HG03025 (cell line): ENCODE data around the gene SPTLC2.
"Not testable (repeated sequence)": the region's sequence is repeated elsewhere in the genome, so short reads cannot be mapped to it uniquely, and the experiment has no call there.

Source experiments
- ATAC-seq: cut with Tn5 transposase; IDR thresholded peaks from one replicate; pipeline ENCODE4 v1.9.1; 2021; ENCODE audit warnings: mild to moderate bottlenecking, moderate library complexity; ENCODE audit not compliant: unreplicated experiment, low FRiP score

Gene SPTLC2

DNA sequence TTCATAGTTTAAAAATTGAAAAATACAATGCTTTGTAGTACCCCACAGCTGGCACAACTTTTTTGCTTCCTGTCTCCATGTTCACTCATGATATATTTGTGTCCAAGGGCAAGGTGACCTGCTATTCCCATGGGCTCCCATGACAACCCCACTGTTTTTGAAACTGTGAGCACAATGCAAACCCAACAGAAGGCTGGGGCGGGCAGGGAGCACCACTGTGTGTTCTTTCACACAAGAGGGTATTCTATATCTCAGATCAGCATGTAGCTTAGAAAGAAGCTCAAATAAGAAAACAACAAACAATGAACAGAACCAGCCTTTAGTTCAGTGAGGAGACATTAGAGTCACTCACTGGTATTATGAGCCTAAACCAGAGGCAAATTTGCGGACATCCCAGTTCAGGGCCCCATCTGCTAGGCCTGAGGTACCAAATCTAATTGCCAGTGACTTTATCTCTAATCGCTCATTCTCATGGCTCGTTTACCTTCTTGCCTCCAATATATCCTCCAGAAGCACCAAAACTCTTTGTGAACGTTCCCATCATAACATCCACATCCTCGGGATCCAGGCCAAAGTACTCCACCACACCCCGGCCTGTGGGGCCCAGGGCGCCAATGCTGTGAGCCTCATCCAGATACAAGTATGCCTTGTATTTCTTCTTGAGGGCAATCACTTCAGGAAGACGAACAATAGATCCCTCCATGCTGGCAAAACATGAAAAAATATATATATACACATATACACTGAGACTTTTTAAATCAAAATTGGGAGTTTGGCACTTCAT, 61.4 kb downstream of the SPTLC2 start:
- ATAC-seq = no peak

DNA sequence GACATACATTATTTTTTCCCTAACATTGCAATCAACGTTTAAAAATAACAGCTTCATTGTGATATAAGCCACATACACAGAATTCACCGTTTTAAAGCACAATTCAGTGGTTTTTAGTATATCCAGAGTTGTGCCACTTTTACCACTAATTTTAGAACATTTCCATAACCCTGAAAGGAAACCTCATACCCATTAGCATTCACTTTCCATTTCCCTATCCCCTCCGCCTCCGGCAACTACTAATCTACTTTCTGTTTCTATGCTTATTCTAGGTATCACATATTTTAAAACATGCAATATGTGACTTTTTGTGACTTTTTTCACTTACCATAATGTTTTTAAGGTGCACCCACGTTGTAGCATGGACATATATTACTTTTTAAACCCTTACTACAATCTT, 62.2 kb downstream of the SPTLC2 start:
- ATAC-seq = no peak

DNA sequence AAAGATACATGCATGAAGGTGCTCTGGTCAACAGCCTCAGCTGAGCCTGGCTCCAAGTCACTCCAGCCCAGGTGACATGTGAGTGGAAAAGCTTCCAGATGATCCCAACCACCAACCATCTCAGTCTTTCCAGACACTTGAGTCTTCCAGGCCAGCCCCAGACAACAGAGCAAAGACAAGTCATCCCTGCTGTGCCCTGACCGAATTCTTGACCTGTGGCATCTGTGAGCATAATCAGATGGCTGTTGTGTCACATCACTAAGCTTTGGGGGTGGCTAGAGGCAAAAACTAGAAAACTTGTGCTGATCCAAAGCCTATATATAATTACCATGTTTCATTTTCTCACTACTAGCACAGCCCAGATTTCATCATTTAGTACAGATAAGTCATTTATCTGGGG, 67.0 kb downstream of the SPTLC2 start:
- ATAC-seq = no peak

DNA sequence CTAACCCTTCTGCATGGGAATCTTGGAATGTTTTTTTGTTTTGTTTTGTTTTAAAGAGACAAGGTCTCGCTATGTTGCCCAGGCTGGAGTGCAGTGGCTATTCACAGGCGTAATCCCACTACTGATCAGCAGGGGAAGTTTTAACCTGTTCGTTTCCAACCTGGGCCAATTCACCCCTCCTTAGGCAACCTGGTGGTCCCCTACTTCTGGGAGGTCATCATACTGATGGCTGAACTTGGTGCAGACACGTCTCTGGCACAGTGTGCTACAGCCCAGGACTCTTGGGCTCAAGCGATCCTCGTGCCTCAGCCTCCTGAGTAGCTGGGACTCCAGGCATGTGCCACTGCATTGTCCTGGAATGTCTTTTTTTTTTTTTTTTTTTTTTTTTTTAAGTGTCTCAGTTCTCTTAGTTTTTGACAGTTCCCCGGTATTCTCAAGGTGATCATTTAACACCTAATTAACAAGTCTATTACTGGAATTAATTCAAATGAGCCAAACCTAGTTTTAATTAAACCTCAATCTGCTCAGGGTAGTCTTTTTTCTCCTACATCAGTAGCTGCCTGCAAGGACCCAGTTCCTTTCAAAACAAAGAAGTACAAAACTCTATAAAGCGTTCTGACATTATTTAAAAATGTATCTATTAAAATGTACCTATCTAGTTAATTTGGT, 68.8 kb downstream of the SPTLC2 start:
- no peak for ATAC-seq

DNA sequence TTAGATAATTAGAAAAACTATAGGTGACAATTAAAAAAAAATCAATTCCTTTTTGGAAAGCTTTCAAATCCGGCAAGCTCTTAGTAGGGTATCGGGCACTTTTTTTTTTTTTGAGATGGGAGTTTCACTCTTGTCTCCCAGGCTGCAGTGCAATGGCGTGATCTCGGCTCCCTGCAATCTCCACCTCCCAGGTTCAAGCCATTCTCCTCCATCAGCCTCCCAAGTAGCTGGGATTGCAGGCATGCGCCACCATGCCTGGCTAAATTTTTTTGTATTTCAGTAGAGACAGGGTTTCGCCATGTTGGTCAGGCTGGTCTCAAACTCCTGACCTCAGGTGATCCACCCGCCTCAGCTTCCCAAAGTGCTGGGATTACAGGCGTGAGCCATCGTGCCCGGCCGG, 71.3 kb downstream of the SPTLC2 start:
- not testable (repeated sequence) for ATAC-seq

DNA sequence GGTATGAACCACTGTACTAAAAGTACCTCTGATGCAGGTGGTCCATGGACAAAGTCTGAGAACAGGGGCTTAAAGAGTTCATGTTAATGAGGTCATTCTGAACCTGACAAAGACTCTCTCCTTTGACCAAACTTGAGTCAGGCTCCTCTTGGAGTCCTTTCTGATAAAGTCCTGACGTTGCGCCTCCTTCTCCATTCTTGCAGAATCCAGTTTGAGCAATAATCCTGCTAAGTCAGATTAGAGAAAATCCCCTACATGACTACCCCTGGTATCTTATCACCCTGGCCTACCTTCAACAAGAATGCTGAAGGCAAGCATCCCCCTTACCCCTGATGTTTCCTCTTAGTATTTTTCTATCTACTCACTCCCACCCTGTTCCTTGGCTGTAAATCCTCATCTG, 71.9 kb downstream of the SPTLC2 start:
- no peak for ATAC-seq

DNA sequence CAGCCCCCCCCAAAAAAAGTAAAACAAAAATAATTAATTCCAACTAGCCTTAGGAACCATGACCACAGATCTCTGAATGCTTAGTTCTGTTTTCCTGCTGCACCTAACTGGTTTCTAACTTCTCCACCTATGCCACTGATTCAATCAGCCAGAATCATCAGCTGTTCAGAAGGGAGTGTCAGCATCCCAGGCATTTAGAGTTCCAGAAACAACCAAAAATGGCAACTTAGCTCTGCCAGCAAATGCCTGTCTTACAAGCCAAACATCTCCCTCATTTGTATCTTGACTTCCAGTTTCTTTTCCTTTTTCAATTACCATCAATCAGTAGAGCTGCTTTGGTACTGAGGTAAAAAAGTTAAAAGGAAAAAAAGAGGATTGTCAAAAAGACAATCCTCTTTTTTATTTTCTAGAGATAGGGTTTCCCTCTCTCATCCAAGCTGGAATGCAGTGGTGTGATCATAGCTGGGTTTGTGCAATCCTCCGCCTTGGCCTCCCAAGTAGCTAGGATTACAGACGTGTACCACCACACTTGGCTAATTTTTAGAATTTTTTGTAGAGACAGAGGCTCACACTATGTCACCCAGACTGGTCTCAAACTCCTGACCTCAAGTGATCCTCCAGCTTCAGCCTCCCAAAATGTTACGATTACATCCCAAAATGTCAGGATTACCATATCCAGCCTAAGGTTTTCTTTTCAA, 72.7 kb downstream of the SPTLC2 start:
- ATAC-seq = no peak

DNA sequence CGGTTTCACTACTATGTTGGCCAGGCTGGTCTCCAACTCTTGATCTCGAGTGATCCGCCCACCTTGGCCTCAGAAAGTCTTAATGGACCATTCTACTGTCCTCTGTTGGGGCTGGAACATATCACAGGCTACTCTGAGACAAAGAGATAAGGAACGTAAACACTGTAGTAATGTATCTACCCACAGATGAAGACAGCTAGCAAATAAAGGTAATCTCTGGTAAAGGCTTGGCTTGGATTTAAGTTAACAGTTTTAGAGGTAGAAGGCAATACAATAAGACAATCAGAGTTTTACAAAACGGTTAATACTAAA, 73.2 kb downstream of the SPTLC2 start:
- ATAC-seq = no peak

DNA sequence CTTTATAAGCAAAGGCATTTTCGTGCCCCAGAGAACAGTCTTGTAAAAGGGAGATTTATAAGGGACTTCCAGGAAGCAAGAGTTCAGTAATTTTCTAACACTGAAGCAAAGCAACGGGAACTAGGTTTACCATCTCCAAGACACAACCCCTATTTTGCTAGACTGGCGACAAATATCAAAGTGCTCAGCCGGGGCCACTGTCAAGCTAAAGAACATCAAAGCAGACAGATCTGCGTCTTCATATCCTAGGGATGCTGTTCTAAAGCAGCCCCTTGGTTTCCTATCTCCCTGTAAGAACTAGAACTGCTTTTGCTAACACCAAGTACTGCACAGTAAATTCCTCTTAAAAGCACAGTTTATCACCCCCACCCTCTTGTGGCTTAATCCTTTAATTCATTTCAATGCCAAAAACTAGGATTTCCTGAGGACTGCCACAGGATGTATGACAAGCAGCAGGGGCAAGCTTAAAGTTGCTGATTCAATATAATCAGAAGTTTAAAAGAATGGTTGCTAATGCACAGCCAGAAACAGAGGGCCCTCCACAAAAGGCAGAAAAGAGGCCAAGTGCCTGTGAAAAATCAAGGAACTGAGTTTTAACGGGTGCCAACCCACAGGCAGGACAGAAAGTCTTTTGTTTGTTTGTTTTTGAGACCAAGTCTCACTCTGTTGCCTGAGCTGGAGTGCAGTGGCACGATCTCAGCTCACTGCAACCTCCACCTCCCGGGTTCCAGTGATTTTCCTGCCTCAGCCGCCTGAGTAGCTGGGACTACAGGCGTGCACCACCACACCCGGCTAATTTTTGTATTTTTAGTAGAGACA, 73.8 kb downstream of the SPTLC2 start:
- no peak for ATAC-seq

DNA sequence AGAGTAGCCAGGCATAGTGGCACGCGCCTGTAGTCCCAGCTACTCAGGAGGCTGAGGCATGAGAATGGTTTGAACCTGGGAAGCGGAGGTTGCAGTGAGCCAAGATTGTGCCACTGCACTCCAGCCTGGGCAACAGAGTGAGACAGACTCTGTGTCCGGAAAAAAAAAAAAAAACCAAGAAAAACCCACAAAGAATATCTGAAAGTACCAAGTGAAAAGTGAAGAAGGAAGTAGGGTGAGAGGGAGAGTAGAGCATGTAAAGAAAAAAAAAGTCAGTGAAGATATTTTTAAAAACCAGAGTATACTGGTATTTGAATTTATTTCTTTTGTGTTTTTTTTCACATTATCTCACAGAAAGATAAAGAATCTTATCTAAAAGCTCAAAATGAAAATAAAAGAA, 74.5 kb downstream of the SPTLC2 start:
- no peak for ATAC-seq

DNA sequence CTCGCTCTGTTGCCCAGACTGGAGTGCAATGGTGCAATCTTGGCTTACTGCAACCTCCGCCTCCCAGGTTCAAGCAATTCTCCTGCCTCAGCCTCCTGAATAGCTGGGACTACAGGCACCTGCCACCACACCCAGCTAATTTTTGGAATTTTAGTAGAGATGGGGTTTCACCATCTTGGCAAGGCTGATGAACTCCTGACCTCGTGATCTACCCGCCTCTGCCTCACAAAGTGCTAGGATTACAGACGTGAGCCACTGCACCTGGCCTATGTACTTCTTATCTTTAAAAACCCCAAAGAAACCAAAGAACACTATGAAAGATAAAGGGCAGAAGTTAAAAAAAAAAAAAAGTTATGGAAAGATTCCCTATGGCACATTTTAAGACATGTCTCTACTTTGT, 79.5 kb downstream of the SPTLC2 start:
- not testable (repeated sequence) for ATAC-seq

DNA sequence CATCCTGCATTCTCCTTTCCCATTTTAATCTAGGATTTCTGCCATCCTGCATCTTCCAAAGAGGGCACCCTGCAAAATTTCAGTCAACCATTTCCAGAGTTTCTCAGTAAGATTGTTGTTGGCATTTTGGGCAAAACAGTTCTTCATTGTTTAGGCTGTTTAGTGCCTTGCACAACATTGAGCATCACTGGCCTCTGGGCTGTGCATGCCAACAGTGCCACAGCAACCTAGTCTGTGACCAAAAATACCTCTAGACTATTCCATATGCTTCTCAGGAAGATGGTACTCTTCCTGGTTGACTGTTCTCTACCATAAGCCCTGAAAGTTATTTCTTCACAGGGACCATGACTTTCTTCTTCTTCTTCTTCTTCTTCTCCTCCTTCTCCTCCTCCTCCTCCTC, 85.4 kb downstream of the SPTLC2 start:
- no peak for ATAC-seq

DNA sequence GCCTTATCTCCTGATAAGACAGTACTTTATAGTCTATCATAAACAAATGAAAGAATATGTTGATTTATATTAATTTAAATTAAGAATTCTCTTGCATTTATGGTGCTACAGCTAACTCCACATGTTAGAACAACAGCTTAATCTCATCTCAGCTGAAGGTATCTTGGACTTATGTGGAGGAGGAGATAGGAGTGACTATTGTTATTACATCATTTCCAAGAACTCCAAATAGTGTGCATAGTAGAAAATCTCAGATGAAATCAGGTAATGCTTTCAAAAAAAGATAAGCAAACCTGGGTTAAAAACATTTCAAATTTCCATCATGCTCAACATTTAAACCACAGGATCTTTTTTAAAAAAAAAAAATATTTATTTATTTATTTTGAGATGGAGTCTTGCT, 86.5 kb downstream of the SPTLC2 start:
- ATAC-seq = no peak

DNA sequence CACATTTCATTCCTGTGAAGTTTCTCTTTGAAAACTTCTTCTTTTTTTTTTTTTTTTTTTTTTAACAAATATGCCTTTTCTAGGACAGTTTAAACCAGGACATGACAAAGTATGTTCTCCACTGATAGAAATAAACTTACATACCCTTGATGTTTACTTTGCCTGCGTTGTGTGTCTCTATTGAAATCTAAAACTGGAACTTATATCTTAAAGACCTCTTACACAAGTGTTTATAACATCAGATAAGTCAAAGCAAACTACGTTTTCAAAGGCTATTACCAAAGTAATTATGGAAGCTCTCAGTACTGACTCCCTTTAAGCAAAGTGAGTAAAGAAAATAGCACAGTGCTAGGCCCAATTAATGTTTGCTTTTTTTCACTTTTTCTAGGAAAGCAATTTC, 87.2 kb downstream of the SPTLC2 start:
- no peak for ATAC-seq

DNA sequence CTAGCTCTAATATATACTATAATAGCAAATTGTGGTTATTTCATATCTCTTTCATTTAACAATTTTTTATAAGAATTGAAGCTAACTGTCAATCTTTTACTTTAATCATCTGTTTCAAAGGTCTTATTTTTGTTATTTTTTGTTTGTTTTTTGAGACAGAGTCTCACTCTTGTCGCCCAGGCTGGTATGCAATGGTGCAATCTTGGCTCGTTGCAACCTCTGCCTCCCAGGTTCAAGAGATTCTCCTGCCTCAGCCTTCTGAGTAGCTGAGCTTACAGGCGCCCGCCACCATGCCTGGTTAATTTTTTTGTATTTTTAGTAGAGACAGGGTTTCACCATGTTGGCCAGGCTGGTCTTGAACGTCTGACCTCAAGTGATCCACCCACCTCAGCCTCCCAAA, 87.7 kb downstream of the SPTLC2 start:
- ATAC-seq = not testable (repeated sequence)

DNA sequence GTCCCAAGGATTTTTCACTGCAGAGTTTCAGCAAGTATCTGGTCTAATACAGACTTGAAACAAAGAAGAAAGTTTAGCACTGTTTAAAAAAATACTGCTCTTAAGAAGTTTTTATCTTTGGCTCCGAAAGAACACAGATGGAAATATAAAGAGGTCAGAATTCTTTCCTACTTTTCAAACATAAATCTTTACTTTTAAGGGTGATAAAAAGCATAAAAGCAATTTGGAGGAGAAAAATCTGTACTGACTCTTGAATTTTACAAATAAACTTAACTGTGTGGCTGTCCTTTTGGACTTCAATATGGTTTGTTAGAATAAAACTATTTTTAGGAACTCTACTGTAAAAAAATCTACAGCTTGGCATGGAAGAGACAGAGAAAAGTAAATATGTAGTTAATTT, 90.2 kb downstream of the SPTLC2 start:
- no peak for ATAC-seq

DNA sequence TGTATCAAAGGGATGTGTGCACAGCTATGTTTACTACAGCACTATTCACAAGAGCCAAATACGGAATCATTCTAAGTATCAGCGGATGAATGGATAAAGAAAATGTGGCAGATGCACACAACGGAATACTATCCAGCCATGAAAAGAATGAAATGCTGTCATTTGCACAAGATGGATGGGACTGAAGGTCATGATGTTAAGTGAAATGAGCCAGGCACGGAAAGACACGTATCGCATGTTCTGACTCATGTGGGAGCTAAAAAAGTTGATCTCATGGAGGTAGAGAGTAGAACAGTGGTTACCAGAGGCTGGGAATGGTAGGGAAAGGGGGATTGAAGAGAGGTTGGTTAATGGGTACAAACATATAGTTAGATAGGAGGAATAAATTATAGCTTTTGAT, 91.9 kb downstream of the SPTLC2 start:
- ATAC-seq = no peak

DNA sequence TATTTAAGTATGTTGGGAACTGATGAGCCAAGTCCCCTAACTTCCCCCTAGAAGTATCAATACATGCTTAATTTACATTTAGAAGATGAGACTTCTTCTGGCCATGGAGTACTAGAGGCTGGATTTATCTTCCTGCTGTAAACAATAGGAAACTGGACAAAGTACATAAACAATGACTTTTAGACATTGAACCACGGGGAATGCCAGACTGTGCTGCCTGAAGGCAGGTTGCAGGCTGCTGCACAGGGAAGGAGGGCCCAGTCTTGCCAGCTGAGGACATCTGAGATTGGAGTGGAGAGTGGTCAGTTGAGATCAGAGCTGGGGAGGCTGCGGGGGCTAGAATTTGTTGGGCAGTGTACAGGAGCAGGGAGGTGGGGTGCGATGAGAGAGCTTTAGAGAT, 93.3 kb downstream of the SPTLC2 start:
- no peak for ATAC-seq

DNA sequence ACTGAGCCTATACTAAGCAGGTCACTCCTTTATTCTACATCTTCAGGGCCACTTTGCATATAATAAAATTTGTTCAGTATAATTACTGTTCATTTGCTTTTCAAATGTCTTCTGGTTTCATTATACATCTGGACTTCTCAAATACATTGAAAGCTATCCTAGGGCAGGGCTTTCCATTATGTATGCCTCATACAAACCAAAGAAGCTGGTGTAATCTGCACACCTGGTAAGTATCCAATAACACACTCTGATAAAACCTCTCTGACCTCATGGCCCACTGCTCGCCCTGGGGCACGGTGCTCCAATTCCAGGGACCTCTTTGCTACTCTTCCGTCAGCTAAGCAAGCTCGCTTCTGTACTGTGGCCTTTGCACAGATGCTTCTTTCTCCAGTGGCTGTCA, 95.9 kb downstream of the SPTLC2 start:
- no peak for ATAC-seq

DNA sequence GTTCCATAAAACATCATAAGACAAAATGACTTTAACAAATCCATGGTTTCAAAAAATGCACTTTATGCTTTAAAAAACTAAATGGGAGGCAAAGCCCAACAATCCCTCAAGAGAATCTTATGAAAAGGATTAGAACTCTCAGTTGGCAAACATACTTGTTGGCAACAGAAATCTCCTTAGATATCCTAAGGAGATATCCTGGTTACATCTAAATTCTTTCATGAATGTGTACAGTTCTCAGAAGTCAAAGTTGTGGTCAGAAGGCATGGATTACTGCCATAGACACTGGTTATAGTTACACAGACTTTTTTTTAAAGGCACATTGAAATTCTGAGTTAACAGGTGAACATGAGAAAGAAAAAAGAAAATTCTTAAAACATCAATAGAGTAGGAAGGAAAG, 100.3 kb downstream of the SPTLC2 start:
- no peak for ATAC-seq
